HG03521 (cell line): Measurements from ENCODE around the gene TNPO2.

Experiments
- ATAC-seq: cut with Tn5 transposase; IDR thresholded peaks from one replicate; pipeline ENCODE4 v1.9.1; 2021; ENCODE audit warnings: mild to moderate bottlenecking, moderate library complexity; ENCODE audit not compliant: unreplicated experiment

The TNPO2 gene

DNA sequence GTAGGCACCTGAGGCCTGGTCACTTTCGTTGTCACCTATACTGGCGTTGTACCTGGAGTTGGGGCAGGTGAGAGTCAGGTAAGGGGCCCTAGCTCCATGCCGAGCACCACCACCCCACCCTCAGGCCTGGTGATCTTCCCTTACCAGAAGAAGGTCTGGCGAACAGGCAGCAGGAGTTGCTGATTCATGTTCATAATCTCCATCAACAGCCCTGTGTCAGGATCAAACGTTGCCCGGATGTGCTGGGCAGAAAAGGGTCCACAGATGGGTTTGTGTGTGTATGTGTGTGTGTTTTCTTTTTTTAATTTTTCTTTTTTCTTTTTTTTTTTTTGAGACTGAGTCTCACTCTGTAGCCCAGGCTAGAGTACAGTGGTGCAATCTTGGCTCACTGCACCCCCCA lies 71.5 kb downstream of the TNPO2 start:
- ATAC-seq: no peak

DNA sequence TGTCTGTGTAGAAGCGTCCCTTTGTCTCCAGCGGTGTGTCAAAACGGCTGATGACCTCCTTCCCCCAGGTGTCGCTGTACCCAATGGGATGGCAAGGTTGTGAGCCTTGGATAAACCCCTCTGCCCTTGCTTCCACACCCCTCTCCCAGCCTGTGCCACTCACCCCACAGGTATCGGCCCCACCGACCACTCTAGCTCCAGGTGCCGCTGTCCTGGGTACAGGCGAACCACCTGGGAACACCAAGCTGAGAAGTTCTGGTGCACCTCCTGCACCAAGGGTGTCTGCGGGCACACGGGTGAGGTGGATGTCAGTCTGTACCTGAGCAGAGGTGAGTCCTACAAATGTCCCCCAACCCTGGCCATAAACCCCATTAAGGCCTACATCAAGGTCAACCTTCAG lies 73.8 kb downstream of the TNPO2 start:
- no peak for ATAC-seq
